ENCODE results near the gene MAP4K5. TPM values are rescaled to one million over a fixed set of nuclear protein-coding genes. Genes with fewer than 3 reads are reported as not detected.
A peak's percentile ranks its signal among the peaks of the same experiment; 100 is the strongest.

MAP4K5 gene
- polyA plus RNA-seq, 1 donor (not counting 4 experiments of a cell fraction or from before 2014, with no cell fraction given), result 25.8 TPM

- H3K4me3 ChIP-seq (ENCODE audit: control insufficient read depth in 2 of 3, extremely low read depth in 1 of 3, insufficient read depth in 2 of 3, low read depth in 1 of 3, low read length in 3 of 3), result no peak overlapping the region
- H3K79me2 ChIP-seq (ENCODE audit: control insufficient read depth, insufficient read depth, low read length), result peaks cover 25% of the 10 kb centered on the region
- H3K4me1 ChIP-seq (ENCODE audit: control insufficient read depth, extremely low read depth, insufficient read depth, low read length), result peaks cover 29% of the 10 kb centered on the region
- H3K9ac ChIP-seq (ENCODE audit: control insufficient read depth, extremely low read depth, insufficient read depth, low read length), result no peak overlapping the region
- TF ChIP-seq, protein P1, sequence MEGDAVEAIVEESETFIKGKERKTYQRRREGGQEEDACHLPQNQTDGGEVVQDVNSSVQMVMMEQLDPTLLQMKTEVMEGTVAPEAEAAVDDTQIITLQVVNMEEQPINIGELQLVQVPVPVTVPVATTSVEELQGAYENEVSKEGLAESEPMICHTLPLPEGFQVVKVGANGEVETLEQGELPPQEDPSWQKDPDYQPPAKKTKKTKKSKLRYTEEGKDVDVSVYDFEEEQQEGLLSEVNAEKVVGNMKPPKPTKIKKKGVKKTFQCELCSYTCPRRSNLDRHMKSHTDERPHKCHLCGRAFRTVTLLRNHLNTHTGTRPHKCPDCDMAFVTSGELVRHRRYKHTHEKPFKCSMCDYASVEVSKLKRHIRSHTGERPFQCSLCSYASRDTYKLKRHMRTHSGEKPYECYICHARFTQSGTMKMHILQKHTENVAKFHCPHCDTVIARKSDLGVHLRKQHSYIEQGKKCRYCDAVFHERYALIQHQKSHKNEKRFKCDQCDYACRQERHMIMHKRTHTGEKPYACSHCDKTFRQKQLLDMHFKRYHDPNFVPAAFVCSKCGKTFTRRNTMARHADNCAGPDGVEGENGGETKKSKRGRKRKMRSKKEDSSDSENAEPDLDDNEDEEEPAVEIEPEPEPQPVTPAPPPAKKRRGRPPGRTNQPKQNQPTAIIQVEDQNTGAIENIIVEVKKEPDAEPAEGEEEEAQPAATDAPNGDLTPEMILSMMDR (optimal IDR thresholded peaks at IDR 0.05 in 1 of 3, IDR thresholded peaks at IDR 0.05 in 1 of 3, conservative IDR thresholded peaks at IDR 0.05 in 1 of 3; ENCODE audit: extremely low read depth in 1 of 3, insufficient read depth in 2 of 3, low read length in 3 of 3), result no peak
- no peak for TF ChIP-seq EZH2 (IDR thresholded peaks at IDR 0.05; ENCODE audit: low read length)
- no peak for DNase-seq (ENCODE audit: low read depth, low spot score)
- H3K36me3 ChIP-seq (ENCODE audit: control insufficient read depth in 2 of 2, extremely low read depth in 1 of 2, insufficient read depth in 2 of 2, low read length in 2 of 2), result no peaks in the 10 kb centered on the region
- dilution Hi-C loops (cut with MboI; ENCODE audit: extremely low pct_ligation_motif_present, low sequenced_read_pairs), result no loop called here
- peak overlapping the region; percentile 94 for H3K4me2 ChIP-seq (ENCODE audit: control insufficient read depth, extremely low read depth, insufficient read depth, low read depth, low read length)
- peaks cover 4% of the 10 kb centered on the region for H3K9me1 ChIP-seq (ENCODE audit: control insufficient read depth, extremely low read depth, insufficient read depth, low read length)
- no peaks in the 10 kb centered on the region for H4K20me1 ChIP-seq (ENCODE audit: control insufficient read depth, extremely low read depth, insufficient read depth, low read length)
- H3K27me3 ChIP-seq (ENCODE audit: control insufficient read depth, extremely low read depth, insufficient read depth, low read length), result no peaks in the 10 kb centered on the region
- no peaks in the 10 kb centered on the region for H3K9me3 ChIP-seq (ENCODE audit: control insufficient read depth, low read depth, low read length)
- H3K27ac ChIP-seq (ENCODE audit: control insufficient read depth, insufficient read depth, low read length), result no peak overlapping the region
- no peak for FAIRE-seq
- H2AFZ ChIP-seq (ENCODE audit: control insufficient read depth, low read length), result no peak overlapping the region
Observed at GRCh38 chr14:50534416-50534815, 2.0 kb upstream of the MAP4K5 start.

DNA sequence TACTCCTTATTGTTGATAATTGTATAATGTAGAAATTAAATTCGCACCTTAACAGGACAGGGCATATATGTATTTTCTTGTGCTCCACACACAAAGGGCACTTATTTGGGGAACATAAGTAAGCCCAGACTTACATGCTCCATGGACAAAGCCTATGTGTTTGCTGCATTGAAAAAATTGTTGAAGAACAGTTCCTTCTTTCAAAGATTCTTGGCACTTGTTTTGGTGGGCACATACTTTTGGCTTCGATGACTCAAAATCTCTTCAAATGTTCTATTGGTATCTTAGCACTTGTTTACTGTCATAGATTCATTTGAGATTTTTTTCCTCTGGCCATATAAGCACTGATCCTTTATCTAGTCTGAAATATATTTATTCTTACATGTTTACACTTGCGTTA lies 1.4 kb upstream of the MAP4K5 start:
- Histone ChIP-seq H3K9me3 (ENCODE audit: control insufficient read depth, low read depth, low read length) (no peaks in the 10 kb centered on the region), H2AFZ (ENCODE audit: control insufficient read depth, low read length) (peak overlapping the region; percentile 21), H3K27ac (ENCODE audit: control insufficient read depth, insufficient read depth, low read length) (no peak overlapping the region), H3K4me1 (ENCODE audit: control insufficient read depth, extremely low read depth, insufficient read depth, low read length) (peaks cover 33% of the 10 kb centered on the region), H3K79me2 (ENCODE audit: control insufficient read depth, insufficient read depth, low read length) (peaks cover 31% of the 10 kb centered on the region), H3K9me1 (ENCODE audit: control insufficient read depth, extremely low read depth, insufficient read depth, low read length) (peaks cover 4% of the 10 kb centered on the region), H3K4me3 (ENCODE audit: control insufficient read depth in 2 of 3, extremely low read depth in 1 of 3, insufficient read depth in 2 of 3, low read depth in 1 of 3, low read length in 3 of 3) (no peak overlapping the region), H3K36me3 (ENCODE audit: control insufficient read depth in 2 of 2, extremely low read depth in 1 of 2, insufficient read depth in 2 of 2, low read length in 2 of 2) (peaks cover 0 to 5% of the 10 kb centered on the region in 2 experiments), H4K20me1 (ENCODE audit: control insufficient read depth, extremely low read depth, insufficient read depth, low read length) (no peaks in the 10 kb centered on the region), H3K9ac (ENCODE audit: control insufficient read depth, extremely low read depth, insufficient read depth, low read length) (no peak overlapping the region), H3K27me3 (ENCODE audit: control insufficient read depth, extremely low read depth, insufficient read depth, low read length) (no peaks in the 10 kb centered on the region), H3K4me2 (ENCODE audit: control insufficient read depth, extremely low read depth, insufficient read depth, low read depth, low read length) (peak overlapping the region; percentile 94)
- FAIRE-seq (no peak), DNase-seq (ENCODE audit: low read depth, low spot score) (no peak)
- TF ChIP-seq, protein P1 (optimal IDR thresholded peaks at IDR 0.05 in 1 of 3, IDR thresholded peaks at IDR 0.05 in 1 of 3, conservative IDR thresholded peaks at IDR 0.05 in 1 of 3; ENCODE audit: extremely low read depth in 1 of 3, insufficient read depth in 2 of 3, low read length in 3 of 3), result no peak
- no peak for TF ChIP-seq EZH2 (IDR thresholded peaks at IDR 0.05; ENCODE audit: low read length)
- dilution Hi-C loops (cut with MboI; ENCODE audit: extremely low pct_ligation_motif_present, low sequenced_read_pairs), result no loop called here

All from keratinocyte (primary cell).